ENCODE data around the gene SMARCD2.
"Not testable (repeated sequence)": the region's sequence is repeated elsewhere in the genome, so short reads cannot be mapped to it uniquely, and the experiment has no call there.

Gene SMARCD2

DNA sequence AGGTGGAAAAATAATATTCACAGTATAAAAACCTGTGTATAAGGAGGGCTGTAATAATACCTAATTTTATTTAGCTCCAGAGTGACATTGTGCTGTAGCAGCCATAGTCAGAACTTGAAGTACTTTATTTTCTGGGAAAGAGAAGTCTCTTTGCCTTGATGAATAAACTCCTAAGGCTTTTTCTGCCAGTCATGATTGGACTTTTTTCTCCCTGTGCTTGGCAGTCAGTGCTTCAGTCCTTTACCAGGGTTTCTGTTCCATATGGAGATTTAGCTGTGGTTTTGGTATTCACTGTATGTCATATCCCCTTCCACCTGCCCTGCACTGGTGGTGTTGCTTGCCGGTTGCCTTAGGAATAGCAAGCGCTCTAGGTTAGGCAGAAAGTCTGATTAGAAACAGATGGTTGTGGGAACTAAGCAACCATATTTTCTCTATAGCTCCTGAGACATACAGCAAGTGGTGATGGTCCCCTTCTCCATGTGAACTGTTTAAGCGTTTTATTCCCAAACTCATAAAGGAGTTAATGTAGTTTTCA, 43.8 kb downstream of the SMARCD2 start:
- no peak for ATAC-seq

DNA sequence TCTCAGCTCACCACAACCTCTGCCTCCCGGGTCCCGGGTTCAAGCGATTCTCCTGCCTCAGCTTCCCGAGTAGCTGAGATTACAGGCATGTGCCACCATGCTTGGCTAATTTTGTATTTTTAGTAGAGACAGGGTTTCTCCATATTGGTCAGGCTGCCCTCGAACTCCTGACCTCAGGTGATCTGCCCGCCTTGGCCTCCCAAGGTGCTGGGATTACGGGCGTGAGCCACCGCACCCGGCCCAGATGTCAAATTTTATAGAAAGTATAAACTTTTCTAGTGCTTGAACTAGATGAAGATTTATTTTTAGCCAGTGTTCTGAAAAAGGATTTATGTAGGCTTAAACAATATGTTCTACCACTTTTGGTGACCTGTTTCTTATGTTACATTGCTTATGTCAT, 46.1 kb downstream of the SMARCD2 start:
- ATAC-seq = not testable (repeated sequence)

DNA sequence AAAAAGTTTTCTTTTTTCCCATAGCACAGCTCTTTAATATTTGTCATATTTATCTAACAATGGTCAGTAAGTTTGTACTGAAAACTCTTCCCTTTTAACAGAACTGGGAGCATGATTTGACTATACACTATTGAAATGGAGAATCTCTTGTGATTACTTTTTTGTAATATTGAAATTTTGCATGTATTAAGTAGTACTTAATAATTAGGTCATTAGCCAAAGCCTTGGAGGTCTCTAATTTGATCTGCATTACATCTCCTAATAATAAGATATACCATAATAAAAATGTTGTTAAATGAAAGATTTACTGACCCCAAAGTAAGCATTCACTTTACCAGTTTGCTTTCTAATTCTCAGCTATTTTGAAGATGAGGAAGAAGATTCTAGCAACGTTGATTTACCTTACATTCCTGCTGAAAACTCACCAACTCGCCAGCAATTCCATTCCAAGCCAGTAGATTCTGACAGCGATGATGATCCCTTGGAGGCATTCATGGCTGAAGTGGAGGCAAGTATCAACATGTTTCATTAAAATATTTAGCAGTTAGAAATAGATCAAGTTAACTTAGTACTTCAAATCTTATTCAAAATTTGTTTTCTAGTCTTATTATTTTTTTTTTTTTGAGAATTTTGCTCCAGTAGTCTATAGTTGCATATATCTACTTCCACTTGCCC, 50.3 kb downstream of the SMARCD2 start:
- no peak for ATAC-seq

DNA sequence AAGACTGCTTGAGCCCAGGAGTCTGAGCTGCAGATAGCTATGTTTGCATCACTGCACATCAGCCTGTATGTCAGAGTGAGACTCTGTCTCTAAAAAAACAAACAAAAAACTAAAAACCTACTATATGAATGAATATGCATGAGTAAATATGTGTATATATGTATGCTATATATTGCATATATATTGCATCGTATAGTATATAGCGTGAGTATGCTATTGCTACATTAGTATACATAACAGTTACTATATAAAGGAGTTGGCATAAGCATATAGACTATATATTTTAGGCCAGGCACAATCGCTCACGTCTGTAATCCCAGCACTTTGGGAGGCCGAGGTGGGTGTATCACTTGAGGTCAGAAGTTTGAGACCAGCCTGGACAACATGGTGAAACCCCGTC, 52.4 kb downstream of the SMARCD2 start:
- ATAC-seq = no peak

DNA sequence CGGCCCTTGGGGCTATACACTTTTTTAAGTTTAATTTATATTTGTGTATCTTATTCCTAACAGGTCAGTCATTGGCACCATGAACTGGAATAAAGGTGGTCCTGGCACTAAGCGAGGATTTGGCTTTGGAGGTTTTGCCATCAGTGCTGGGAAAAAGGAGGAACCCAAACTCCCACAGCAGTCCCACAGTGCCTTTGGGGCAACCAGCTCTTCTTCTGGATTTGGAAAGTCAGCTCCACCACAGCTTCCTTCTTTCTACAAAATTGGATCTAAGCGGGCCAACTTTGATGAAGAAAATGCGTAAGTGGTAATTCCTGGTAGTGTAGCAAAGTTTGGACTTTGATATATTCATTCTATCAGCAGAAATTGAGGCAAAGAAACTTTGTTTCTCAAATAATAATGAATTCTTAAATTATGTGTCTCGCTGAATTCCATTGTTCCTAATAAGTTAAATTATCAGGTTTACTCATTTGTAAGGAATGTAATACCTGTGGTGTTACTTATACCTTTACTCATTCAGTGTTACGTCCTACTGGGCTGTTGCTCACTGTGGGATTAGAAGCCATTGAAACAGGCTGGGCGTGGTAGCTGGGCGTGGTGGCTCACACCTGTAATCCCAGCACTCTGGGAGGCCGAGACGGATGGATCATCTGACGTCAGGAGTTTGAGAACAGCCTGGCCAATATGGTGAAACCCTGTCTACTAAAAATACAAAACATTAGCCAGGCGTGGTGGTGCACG, 55.3 kb downstream of the SMARCD2 start:
- ATAC-seq = no peak

DNA sequence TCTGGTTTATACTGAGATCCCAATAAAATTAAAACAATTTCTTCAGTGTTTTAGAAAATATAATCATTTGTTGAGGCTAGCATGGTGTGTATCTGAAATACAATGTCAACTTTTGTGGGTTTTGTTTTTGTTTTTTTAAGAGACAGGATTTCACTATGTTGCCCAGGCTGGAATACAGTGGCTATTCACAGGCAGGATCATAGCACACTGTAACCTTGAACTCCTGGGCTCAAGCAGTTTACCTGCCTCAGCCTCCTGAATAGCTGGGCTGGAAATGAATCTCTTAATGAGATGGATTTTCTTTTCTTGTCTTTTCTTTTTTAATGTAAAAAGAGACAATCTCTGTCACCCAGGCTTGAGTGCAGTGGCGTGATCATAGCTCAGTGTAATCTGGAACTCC, 56.4 kb downstream of the SMARCD2 start:
- ATAC-seq = no peak

DNA sequence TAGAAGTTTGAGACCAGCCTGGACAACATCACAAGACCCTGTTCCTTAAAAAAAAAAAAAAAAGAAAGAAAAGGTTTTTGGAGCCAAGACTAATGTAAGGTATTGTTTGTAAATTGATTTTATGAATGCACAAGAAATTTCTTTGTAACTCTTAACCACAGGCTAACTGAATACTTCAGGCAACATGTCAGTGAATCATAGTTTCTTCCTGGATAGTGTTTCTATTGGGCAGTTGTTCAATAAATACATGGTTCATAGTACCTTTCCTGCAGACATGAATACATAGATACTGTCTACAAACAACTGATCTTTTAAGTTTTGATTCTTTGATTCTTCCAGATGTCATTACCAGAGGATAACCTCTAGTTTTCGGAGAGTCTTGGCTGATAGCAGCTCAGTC, 56.9 kb downstream of the SMARCD2 start:
- no peak for ATAC-seq

DNA sequence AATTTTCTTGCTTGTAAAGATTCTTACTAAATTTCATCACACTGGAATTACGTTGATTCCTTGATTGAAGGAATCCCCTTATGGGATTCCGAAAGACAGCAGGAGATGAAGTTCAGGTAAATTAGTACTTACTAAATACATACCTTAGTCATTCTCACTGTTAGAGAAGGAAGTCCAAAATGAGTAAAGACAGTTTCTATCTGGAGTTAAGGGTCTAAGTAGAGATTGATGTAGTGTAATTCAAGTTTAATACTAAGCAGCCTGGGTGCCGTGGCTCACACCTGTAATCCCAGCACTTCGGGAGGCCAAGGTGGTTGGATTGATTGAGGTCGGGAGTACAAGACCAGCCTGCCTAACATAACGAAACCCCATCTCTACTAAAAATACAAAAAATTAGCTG, 59.0 kb downstream of the SMARCD2 start:
- ATAC-seq = no peak

Measured in activated CD4-positive, CD25-positive, alpha-beta regulatory T cell treated with anti-CD3 and anti-CD28 coated beads, Interleukin-2, amount 50 U/mL, for 24 hours (primary cell).